H1 (cell line): ENCODE results near the gene IGLL5. TPM values are rescaled to one million over a fixed set of nuclear protein-coding genes. Genes with fewer than 3 reads are reported as not detected.
"Not testable (repeated sequence)": the region's sequence is repeated elsewhere in the genome, so short reads cannot be mapped to it uniquely, and the experiment has no call there.

ENCODE experiments used
- CTCF ChIA-PET: fragments of 300-600 bp; sonication (Branson Sonifier 250); formaldehyde crosslinking; loops from one replicate; lab custom pipeline; 2021; ENCODE audit not compliant: partially characterized antibody; lab: Charles Lee
- POLR2A ChIA-PET: fragments of 300-600 bp; sonication (Branson Sonifier 250); formaldehyde crosslinking; loops from one replicate; lab custom pipeline; 2021; ENCODE audit warnings: inconsistent platforms; ENCODE audit not compliant: partially characterized antibody; lab: Charles Lee
- DNase-seq, 2 experiments: peaks; one replicate each; pipeline versions ENCODE4 v3.0.0 to v3.0.0-alpha.2; 2010 to 2022; ENCODE audit warnings: low spot score in 2 of 2, low read depth in 1 of 2, mixed read lengths in 1 of 2
- FAIRE-seq: peaks from 2 replicates; lab custom pipeline; 2011; peaks lifted over from hg19 to GRCh38; lab: Jason Lieb, UNC
- H2AFZ ChIP-seq: 2 replicates; pipeline ENCODE4 v1.8.1; 2012; ENCODE audit warnings: low read length, inconsistent platforms
- H2AK5ac ChIP-seq: 2 replicates; pipeline ENCODE4 v1.6.1; 2013; ENCODE audit warnings: low read depth, low read length
- H2BK120ac ChIP-seq: replicated peaks from 2 replicates; pipeline ENCODE3; 2013; ENCODE audit warnings: low read depth, low read length, inconsistent platforms
- H2BK12ac ChIP-seq: 2 replicates; pipeline ENCODE4 v1.6.1; 2013; ENCODE audit warnings: low read depth, low read length
- H2BK15ac ChIP-seq: 2 replicates; pipeline ENCODE4 v1.6.1; 2013; ENCODE audit warnings: low read length
- H2BK20ac ChIP-seq: 2 replicates; pipeline ENCODE4 v1.6.1; 2013; ENCODE audit warnings: low read length
- H2BK5ac ChIP-seq: 2 replicates; pipeline ENCODE4 v1.6.1; 2013; ENCODE audit warnings: low read depth, low read length
- H3K14ac ChIP-seq: 2 replicates; pipeline ENCODE4 v1.6.1; 2013; ENCODE audit warnings: inconsistent platforms; ENCODE audit not compliant: insufficient read length
- H3K18ac ChIP-seq: 2 replicates; pipeline ENCODE4 v1.6.1; 2013; ENCODE audit warnings: low read length; ENCODE audit errors: extremely low read depth
- H3K23ac ChIP-seq: 2 replicates; pipeline ENCODE4 v1.6.1; 2013; ENCODE audit warnings: inconsistent platforms; ENCODE audit not compliant: insufficient read length
- H3K23me2 ChIP-seq: 2 replicates; pipeline ENCODE4 v1.6.1; 2013; ENCODE audit warnings: low read depth, low read length
- H3K27ac ChIP-seq: 2 replicates; pipeline ENCODE4 v1.6.1; 2011; ENCODE audit warnings: low read depth, low read length, inconsistent platforms
- H3K27me3 ChIP-seq, 4 experiments: replicated peaks in 1 of 4; 1 replicate in 1 of 4; 2 replicates in 3 of 4; pipeline versions ENCODE4 v1.6.1 to v1.8.1; 2011 to 2013; ENCODE audit warnings: low read length in 3 of 4, mild to moderate bottlenecking in 3 of 4, inconsistent platforms in 2 of 4, mixed read lengths in 2 of 4, moderate library complexity in 1 of 4; ENCODE audit not compliant: control insufficient read depth in 3 of 4, insufficient read depth in 3 of 4; ENCODE audit errors: extremely low read depth in 1 of 4
- H3K36me3 ChIP-seq, 4 experiments: 2 replicates each; pipeline versions ENCODE4 v1.6.1 to v1.8.1; 2011 to 2013; ENCODE audit warnings: mild to moderate bottlenecking in 4 of 4, low read length in 3 of 4, moderate library complexity in 2 of 4, control low read depth in 1 of 4, inconsistent platforms in 1 of 4; ENCODE audit not compliant: insufficient read depth in 4 of 4, control insufficient read depth in 2 of 4
- H3K4ac ChIP-seq: replicated peaks from 2 replicates; pipeline ENCODE3; 2013; ENCODE audit warnings: low read length, low read depth, mixed read lengths, inconsistent platforms; ENCODE audit not compliant: insufficient read length
- H3K4me1 ChIP-seq, 4 experiments: replicated peaks in 1 of 4; 1 replicate in 1 of 4; 2 replicates in 3 of 4; pipeline versions ENCODE4 v1.6.1 to v1.8.1; 2011 to 2013; ENCODE audit warnings: low read length in 3 of 4, inconsistent platforms in 2 of 4, mixed read lengths in 1 of 4; ENCODE audit not compliant: insufficient read depth in 4 of 4, control insufficient read depth in 3 of 4
- H3K4me2 ChIP-seq, 2 experiments: 2 replicates each; pipeline versions ENCODE4 v1.6.1 to v1.8.1; 2011 to 2013; ENCODE audit warnings: low read depth in 2 of 2, low read length in 2 of 2, control low read depth in 1 of 2, inconsistent platforms in 1 of 2, mild to moderate bottlenecking in 1 of 2; ENCODE audit not compliant: insufficient read depth in 1 of 2
- H3K4me3 ChIP-seq, 4 experiments: fragments of 200-600, 300-600 bp in 1 of 4; sonication (generic), shearing (Covaris generic), sonication (Bioruptor Twin) in 1 of 4; 2 replicates each; pipeline versions ENCODE4 v1.5.1 to v1.8.1; 2011 to 2016; ENCODE audit warnings: low read length in 4 of 4, low read depth in 3 of 4, control low read depth in 2 of 4, inconsistent platforms in 2 of 4, mild to moderate bottlenecking in 2 of 4, mixed read lengths in 1 of 4, moderate library complexity in 1 of 4; ENCODE audit not compliant: insufficient read depth in 2 of 4; ENCODE audit errors: extremely low read depth in 1 of 4
- H3K56ac ChIP-seq: replicated peaks from 2 replicates; pipeline ENCODE3; 2013; ENCODE audit warnings: low read depth, mild to moderate bottlenecking, mixed read lengths, low read length, inconsistent platforms; ENCODE audit not compliant: insufficient read length
- H3K79me1 ChIP-seq: 2 replicates; pipeline ENCODE4 v1.6.1; 2013; ENCODE audit warnings: low read depth, low read length, control low read depth
- H3K79me2 ChIP-seq, 2 experiments: 2 replicates each; pipeline versions ENCODE4 v1.6.1 to v1.8.1; 2012 to 2013; ENCODE audit warnings: low read length in 2 of 2, mild to moderate bottlenecking in 2 of 2, inconsistent platforms in 1 of 2; ENCODE audit not compliant: insufficient read depth in 2 of 2, control insufficient read depth in 1 of 2
- H3K9ac ChIP-seq, 4 experiments: replicated peaks in 1 of 4; 1 replicate in 1 of 4; 2 replicates in 3 of 4; pipeline versions ENCODE4 v1.6.1 to v1.8.1; 2011 to 2013; ENCODE audit warnings: low read depth in 3 of 4, low read length in 3 of 4, control low read depth in 2 of 4, mild to moderate bottlenecking in 2 of 4, moderate library complexity in 2 of 4, inconsistent platforms in 1 of 4; ENCODE audit errors: extremely low read depth in 1 of 4
- H3K9me3 ChIP-seq, 2 experiments: 2 replicates each; pipeline versions ENCODE4 v1.6.1 to v1.8.1; 2012 to 2013; ENCODE audit warnings: mild to moderate bottlenecking in 2 of 2, moderate library complexity in 2 of 2, control low read depth in 1 of 2, inconsistent platforms in 1 of 2, low read depth in 1 of 2, low read length in 1 of 2, mixed read lengths in 1 of 2; ENCODE audit not compliant: insufficient read depth in 2 of 2
- H4K20me1 ChIP-seq, 2 experiments: replicated peaks in 1 of 2; 2 replicates each; pipeline versions ENCODE3 to v1.8.1; 2011 to 2013; ENCODE audit warnings: inconsistent platforms in 2 of 2, low read length in 2 of 2, mild to moderate bottlenecking in 1 of 2; ENCODE audit not compliant: insufficient read depth in 2 of 2, control insufficient read depth in 1 of 2
- H4K5ac ChIP-seq: 2 replicates; pipeline ENCODE4 v1.6.1; 2013; ENCODE audit warnings: low read length, low read depth, mixed read lengths, inconsistent platforms; ENCODE audit not compliant: insufficient read length
- H4K8ac ChIP-seq: 2 replicates; pipeline ENCODE4 v1.8.0; 2013; ENCODE audit warnings: mild to moderate bottlenecking, moderate library complexity, low read length, inconsistent platforms; ENCODE audit not compliant: insufficient read depth; ENCODE audit errors: extremely low read depth
- H4K91ac ChIP-seq: replicated peaks from 2 replicates; pipeline ENCODE3; 2013; ENCODE audit warnings: low read length, mixed read lengths, inconsistent platforms; ENCODE audit not compliant: insufficient read length
- HDAC2 ChIP-seq, 2 experiments: fragments of 300-600 bp in 1 of 2; sonication (generic) in 1 of 2; IDR thresholded peaks; 2 replicates each; pipeline ENCODE4 v1.6.1; 2011 to 2012; ENCODE audit warnings: low read depth in 2 of 2, low read length in 2 of 2, mild to moderate bottlenecking in 2 of 2, moderate library complexity in 2 of 2, borderline replicate concordance in 1 of 2, inconsistent platforms in 1 of 2
- RAD21 ChIP-seq, 2 experiments: IDR thresholded peaks in 1 of 2; conservative IDR thresholded peaks in 1 of 2; 2 replicates each; pipeline ENCODE4 v1.6.1; 2011; ENCODE audit warnings: low read depth in 2 of 2, low read length in 2 of 2, improper control_type of control experiment in 1 of 2, inconsistent platforms in 1 of 2, mild to moderate bottlenecking in 1 of 2, moderate library complexity in 1 of 2
- WGBS, 2 experiments: shearing (Covaris generic) in 1 of 2; methylation state at CpG; one replicate each; pipeline versions ENCODE4 v1.1.6 to v1.1.7; 2013 to 2015; ENCODE audit warnings: low lambda C conversion rate in 2 of 2, mixed read lengths in 2 of 2, inconsistent platforms in 1 of 2, low coverage in 1 of 2, missing lambda C conversion rate in 1 of 2; ENCODE audit not compliant: insufficient replicate concordance in 2 of 2, insufficient coverage in 1 of 2, insufficient read length in 1 of 2; ENCODE audit errors: extremely low coverage in 1 of 2, missing lambda C conversion rate in 1 of 2; 5-methylcytosine and 5-hydroxymethylcytosine counted together
- polyA plus RNA-seq, 7 experiments: library from polyadenylated mRNA; depleted of rRNA in 3 of 7; stranded (reverse) in 5 of 7; unstranded in 2 of 7; fragments of >200 nt in 5 of 7; fragments of 200-250 nt in 2 of 7; gene quantifications; 1 replicate in 5 of 7; 2 replicates in 1 of 7; 4 replicates in 1 of 7; pipeline versions ENCODE4 v1.2.1 to v1.2.3, GENCODE V29; 2011 to 2013; ENCODE audit warnings: missing spikeins in 2 of 7, mixed read lengths in 2 of 7
- total RNA-seq: library from RNA; stranded (reverse); fragmentation: NEBNext Ultra II Directional; extraction: Animal tissue kit (Norgen Biotek cat#: 25700); gene quantifications from 2 replicates; pipeline ENCODE4 v1.2.1, GENCODE V29; 2021

The IGLL5 gene
- total and polyA plus RNA-seq, 2 of the 8 experiments (the other 6 are each of a cell fraction or from before 2014, with no cell fraction given), result not detected

DNA sequence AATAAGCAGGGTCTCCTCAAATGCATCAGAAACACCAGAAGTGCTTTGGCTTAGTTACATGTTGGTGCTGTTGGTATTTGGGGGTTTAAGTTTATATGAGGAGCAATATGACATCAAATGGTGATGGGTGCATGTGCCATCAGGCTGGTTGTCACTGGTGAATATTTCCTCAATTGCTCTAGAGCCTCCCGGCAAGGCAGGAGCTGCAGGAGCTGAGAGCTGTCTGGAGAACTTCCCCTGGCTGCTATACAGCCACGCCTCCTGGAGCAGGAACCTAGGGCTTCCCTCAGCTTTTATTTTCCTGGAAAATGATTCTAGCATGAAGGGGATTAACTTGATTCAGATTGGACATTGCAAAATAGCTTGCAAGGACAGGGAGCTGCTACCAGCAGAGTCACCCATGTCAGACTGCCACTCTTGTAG lies 15.8 kb downstream of the IGLL5 start (continued):
- TF ChIP-seq RAD21 (IDR thresholded peaks at IDR 0.05 in 1 of 2, conservative IDR thresholded peaks at IDR 0.05 in 1 of 2; ENCODE audit: low read depth in 2 of 2, low read length in 2 of 2), result no peak
- no peak for TF ChIP-seq HDAC2 (IDR thresholded peaks at IDR 0.05; ENCODE audit: borderline replicate concordance in 1 of 2, low read depth in 2 of 2, low read length in 2 of 2)

DNA sequence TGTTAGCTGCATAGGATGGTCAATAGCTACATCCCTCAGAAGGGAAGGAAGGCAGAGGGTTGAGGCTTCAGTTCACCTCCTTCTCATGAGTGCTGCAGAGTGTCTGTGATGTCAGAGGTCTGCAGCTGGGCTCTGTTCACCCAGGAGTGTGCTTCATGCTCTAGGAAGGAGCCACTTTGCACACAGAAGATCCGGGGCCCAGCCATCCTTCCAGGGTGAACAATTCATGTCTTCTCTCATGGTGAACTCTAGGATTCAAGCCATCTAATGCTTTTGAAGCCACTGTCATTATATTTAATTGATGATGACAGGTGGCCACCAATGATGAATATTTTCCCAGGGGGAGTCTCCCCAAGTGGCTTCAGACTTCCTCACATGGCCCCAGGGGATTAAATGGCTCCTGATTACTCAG lies 16.2 kb downstream of the IGLL5 start:
- H2BK5ac ChIP-seq, H2BK12ac ChIP-seq, FAIRE-seq, H3K36me3 ChIP-seq, H3K18ac ChIP-seq, H4K20me1 ChIP-seq, H3K79me2 ChIP-seq, H3K14ac ChIP-seq, H3K4ac ChIP-seq, H3K23ac ChIP-seq, H3K4me2 ChIP-seq, H4K91ac ChIP-seq, H4K5ac ChIP-seq, H2BK120ac ChIP-seq, H2BK20ac ChIP-seq, H3K4me3 ChIP-seq, H2AK5ac ChIP-seq, H3K9ac ChIP-seq, CTCF ChIA-PET, H3K79me1 ChIP-seq, H3K27ac ChIP-seq, H4K8ac ChIP-seq, H2BK15ac ChIP-seq, H3K56ac ChIP-seq, POLR2A ChIA-PET, H2AFZ ChIP-seq, H3K4me1 ChIP-seq, H3K23me2 ChIP-seq, DNase-seq: not testable (repeated sequence)
- Histone ChIP-seq H3K9me3 (peaks cover 14 to 49% of the 10 kb centered on the region in 2 experiments; a peak in 3 of 4 replicates), H3K27me3 (peaks cover 4 to 27% (median 13%) of the 10 kb centered on the region in 4 experiments; a peak in 6 of 7 replicates)
- WGBS, 2 experiments, result 90% methylated on average over 1 of the region's 1 CpG; no CpG with 5 or more reads in 1 of the 2 experiments
